Calu3 (cell line): ENCODE data around the gene GARS1. TPM values are rescaled to one million over a fixed set of nuclear protein-coding genes. Genes with fewer than 3 reads are reported as not detected.

Source experiments
- BruUV-seq: library from RNA; stranded (reverse); fragments of 400-500 nt; replicated peaks from 2 replicates; lab custom pipeline; 2021; lab: Mats Ljungman, UMichigan
- CTCF ChIA-PET: fragments of 300-600 bp; sonication (Branson Sonifier 250); formaldehyde crosslinking; loops from one replicate; lab custom pipeline; 2022; ENCODE audit warnings: antibody characterized with exemption; lab: Charles Lee
- DNase-seq: peaks from one replicate; pipeline ENCODE4 v3.0.0; 2022
- H3K27ac Mint-ChIP-seq: one replicate; pipeline ENCODE4 v1.8.0; 2022; ENCODE audit warnings: mixed read lengths; ENCODE audit not compliant: unreplicated experiment
- H3K27me3 Mint-ChIP-seq: one replicate; pipeline ENCODE4 v1.8.0; 2022; ENCODE audit warnings: mixed read lengths; ENCODE audit not compliant: unreplicated experiment
- H3K36me3 Mint-ChIP-seq: one replicate; pipeline ENCODE4 v1.8.0; 2022; ENCODE audit warnings: mild to moderate bottlenecking, moderate library complexity, mixed read lengths; ENCODE audit not compliant: insufficient read depth, unreplicated experiment
- H3K4me1 Mint-ChIP-seq: one replicate; pipeline ENCODE4 v1.8.0; 2022; ENCODE audit warnings: mild to moderate bottlenecking, low read depth, mixed read lengths; ENCODE audit not compliant: unreplicated experiment
- H3K4me3 Mint-ChIP-seq: one replicate; pipeline ENCODE4 v1.8.0; 2022; ENCODE audit warnings: mild to moderate bottlenecking, low read depth, moderate library complexity, mixed read lengths; ENCODE audit not compliant: unreplicated experiment
- H3K9me3 Mint-ChIP-seq: one replicate; pipeline ENCODE4 v1.8.0; 2022; ENCODE audit warnings: low read depth, mixed read lengths; ENCODE audit not compliant: unreplicated experiment
- CTCF ChIP-seq: fragments of 200-600 bp; IDR thresholded peaks from one replicate; pipeline ENCODE4 v1.8.0; 2022; ENCODE audit warnings: antibody characterized with exemption; ENCODE audit not compliant: unreplicated experiment
- intact Hi-C: fragments of 100-400 bp; cut with micrococcal nuclease; formaldehyde crosslinking; loops from one replicate; pipeline ENCODE4 v1.10.0; 2022; ENCODE audit not compliant: unreplicated experiment
- total RNA-seq: library from RNA; stranded (reverse); gene quantifications from 2 replicates; pipeline ENCODE4 v1.2.3, GENCODE V29; 2022

GARS1 gene
- total RNA-seq, 1 experiment from 2014 or later, result 283 TPM

- Mint-ChIP-seq H3K27ac (no peak overlapping the region), H3K36me3 (peaks cover 20% of the 10 kb centered on the region), H3K9me3 (peaks cover 17% of the 10 kb centered on the region), H3K27me3 (no peaks in the 10 kb centered on the region), H3K4me1 (no peaks in the 10 kb centered on the region), H3K4me3 (no peak overlapping the region)
- DNase-seq, result no peak
- no peak for TF ChIP-seq CTCF
- intact Hi-C loops, result no loop called here
- CTCF ChIA-PET, result no interaction called here
- BruUV-seq, result no TSS peak
Observed at GRCh38 chr7:30572212-30572841, 22.4 kb upstream of the GARS1 start.

DNA sequence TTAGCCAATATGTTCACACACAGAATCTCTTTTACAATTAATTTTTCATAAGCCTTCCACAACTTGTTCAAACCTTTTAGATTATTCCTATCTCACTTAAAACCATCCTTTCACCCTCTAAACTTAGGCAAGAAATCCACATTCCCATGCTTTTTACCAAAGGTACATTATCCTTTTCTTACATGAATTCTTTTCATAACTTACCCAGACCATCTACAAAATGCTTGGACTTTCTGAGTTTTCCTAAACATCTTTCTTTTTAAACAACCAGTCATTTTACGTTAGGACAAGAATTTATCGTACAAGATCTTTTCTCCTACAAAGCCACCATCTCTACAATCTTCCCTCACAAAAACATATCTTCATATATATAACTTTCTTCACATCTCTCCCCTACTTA is 18.8 kb upstream of the GARS1 start:
- Mint-ChIP-seq H3K27me3 (no peaks in the 10 kb centered on the region), H3K36me3 (peaks cover 15% of the 10 kb centered on the region), H3K9me3 (peaks cover 16% of the 10 kb centered on the region), H3K27ac (no peak overlapping the region), H3K4me3 (no peak overlapping the region), H3K4me1 (no peaks in the 10 kb centered on the region)
- TF ChIP-seq CTCF, result no peak
- intact Hi-C loops, result no loop called here
- no peak for DNase-seq
- BruUV-seq, result no TSS peak
- CTCF ChIA-PET, result interaction anchor here (1.2 kb wide), 1 partner anchor 18 kb away, joined by 4 read pairs; no protein-coding TSS in a partner anchor

DNA sequence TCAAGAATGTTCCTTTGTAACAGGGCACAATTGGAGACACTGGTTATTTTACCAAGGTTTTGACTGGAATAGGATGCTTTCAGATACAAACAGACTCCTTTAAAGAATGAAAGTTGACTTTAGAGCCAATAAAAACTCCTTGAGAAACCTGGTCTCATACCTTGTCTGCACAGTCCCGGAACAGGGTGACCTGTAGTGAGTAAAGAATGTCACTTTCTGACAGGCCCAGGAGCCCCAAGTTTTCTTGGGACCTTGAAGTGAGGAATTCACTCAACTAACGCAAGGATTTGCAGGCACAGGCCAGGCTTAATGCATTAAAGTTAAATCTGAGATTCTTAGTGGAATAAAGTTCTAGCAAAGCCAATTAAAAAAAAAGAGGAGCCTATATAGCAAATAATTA is 11.5 kb upstream of the GARS1 start:
- intact Hi-C loops, result loop anchor here (5.0 kb wide), 1 partner anchor 216 kb away; no protein-coding TSS in a partner anchor
- Mint-ChIP-seq H3K36me3 (peaks cover 7% of the 10 kb centered on the region), H3K27me3 (no peaks in the 10 kb centered on the region), H3K4me1 (no peaks in the 10 kb centered on the region), H3K27ac (no peak overlapping the region), H3K4me3 (no peak overlapping the region), H3K9me3 (peaks cover 5% of the 10 kb centered on the region)
- CTCF ChIA-PET, result no interaction called here
- DNase-seq, result no peak
- no TSS peak for BruUV-seq
- TF ChIP-seq CTCF, result no peak

- no peak overlapping the region for H3K27ac Mint-ChIP-seq
- intact Hi-C loops, result loop anchor here (5.0 kb wide), 1 partner anchor 217 kb away; no protein-coding TSS in a partner anchor
- no TSS peak for BruUV-seq
- TF ChIP-seq CTCF, result no peak
- DNase-seq, result no peak
- peaks cover 7% of the 10 kb centered on the region for H3K36me3 Mint-ChIP-seq
- peaks cover 5% of the 10 kb centered on the region for H3K9me3 Mint-ChIP-seq
- H3K27me3 Mint-ChIP-seq, result no peaks in the 10 kb centered on the region
- no peak overlapping the region for H3K4me3 Mint-ChIP-seq
- CTCF ChIA-PET, result no interaction called here
- H3K4me1 Mint-ChIP-seq, result no peaks in the 10 kb centered on the region
Observed at GRCh38 chr7:30584415-30584814, 10.3 kb upstream of the GARS1 start.
